ENCODE results near the gene ESAM. TPM values are rescaled to one million over a fixed set of nuclear protein-coding genes. Genes with fewer than 3 reads are reported as not detected.

The ESAM gene
- total and polyA plus RNA-seq, 4 donors = 4.0 to 15.6 (median 9.9) TPM

DNA sequence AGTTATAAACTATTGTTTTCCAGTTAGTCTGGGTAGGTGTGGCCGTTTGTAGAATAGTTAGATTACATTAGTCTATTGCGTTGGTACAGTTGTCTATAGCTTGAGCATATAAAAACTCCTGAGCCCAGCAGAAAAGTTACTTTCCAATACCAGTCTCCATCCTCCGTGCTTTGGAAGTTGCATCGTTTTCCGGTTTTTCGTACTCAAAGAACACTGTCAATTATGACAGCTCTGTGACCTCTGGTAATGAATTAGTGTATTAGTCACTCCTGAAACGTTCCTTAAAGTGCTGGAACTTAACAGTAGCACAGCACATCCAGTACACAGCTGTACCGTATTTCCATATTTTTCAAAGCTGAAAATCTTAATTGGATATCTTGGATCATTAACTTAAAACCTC lies 38.9 kb upstream of the ESAM start:
- no peak for DNase-seq (ENCODE audit: low spot score)
- WGBS = 18% methylated on average over 8 of the region's 8 CpGs
- no peaks in the 10 kb centered on the region for H3K27me3 ChIP-seq (ENCODE audit: control insufficient read depth in 4 of 4, insufficient read depth in 4 of 4, low read length in 3 of 4)
- peaks cover 4 to 21% (median 15%) of the 10 kb centered on the region in 4 donors for H3K4me1 ChIP-seq (ENCODE audit: control insufficient read depth in 4 of 4, insufficient read depth in 4 of 4, low read length in 3 of 4)
- H3K27ac ChIP-seq (ENCODE audit: low read depth in 1 of 2, low read length in 2 of 2) = peak overlapping the region; percentile 88 to 97
- peak overlapping the region; percentile 78 to 100 (median 79) for H3K4me3 ChIP-seq (ENCODE audit: low read depth in 1 of 3, low read length in 3 of 3)
- peak overlapping the region; percentile 72 to 92 for H3K9ac ChIP-seq (ENCODE audit: low read depth in 1 of 2, low read length in 2 of 2)
- no peaks in the 10 kb centered on the region for H3K9me3 ChIP-seq (ENCODE audit: control insufficient read depth in 4 of 4, low read length in 3 of 4)
- TF ChIP-seq EGR1 (IDR thresholded peaks at IDR 0.05; ENCODE audit: low read depth in 2 of 2) = peak in 1 of 2 donors; percentile 7
- TF ChIP-seq RAD21 (IDR thresholded peaks at IDR 0.05) = no peak
- H3K36me3 ChIP-seq (ENCODE audit: control insufficient read depth in 4 of 4, insufficient read depth in 3 of 4, low read depth in 1 of 4, low read length in 3 of 4) = peaks cover 0 to 5% (median 1%) of the 10 kb centered on the region in 4 donors

DNA sequence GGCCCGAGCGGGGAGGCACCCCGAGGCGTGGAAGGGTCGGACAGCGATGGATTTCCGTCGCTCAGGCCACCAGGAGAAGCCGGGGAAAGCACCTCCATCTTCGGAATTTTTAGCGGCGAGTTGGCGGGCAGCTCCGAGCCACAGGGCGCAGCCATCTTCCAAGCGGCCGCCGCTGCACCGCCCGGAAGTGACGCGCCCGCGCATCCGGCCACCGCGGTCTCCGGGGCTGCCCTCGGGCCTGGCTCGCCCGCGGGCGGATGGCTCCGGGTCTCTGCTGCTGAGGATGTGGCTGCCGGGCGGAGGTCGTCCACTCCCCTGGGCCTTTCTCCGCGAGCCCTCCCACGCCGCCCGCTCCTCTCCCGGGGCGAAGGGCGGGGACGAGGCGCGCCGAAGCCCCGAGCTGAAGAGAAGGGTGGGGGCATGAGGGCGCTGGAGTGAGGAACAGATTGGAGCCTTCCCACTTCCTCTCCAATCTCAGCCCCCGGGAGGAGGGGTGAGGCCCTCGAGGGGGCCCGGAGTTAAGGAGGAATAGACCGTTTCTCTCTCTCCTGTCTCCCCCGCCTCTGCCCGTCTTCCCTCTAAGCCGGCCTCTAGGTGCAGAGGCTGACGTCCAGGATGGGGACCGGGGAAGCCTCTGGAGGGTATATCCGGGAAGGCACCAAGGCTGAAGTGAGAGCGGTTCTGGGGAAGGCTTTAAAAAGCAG lies 38.3 kb upstream of the ESAM start, which contains the start of gene MSANTD2:
Gene MSANTD2 (minus strand): TSS at position 181 of the 704 bp plus-strand sequence. CDS start 26 bp downstream, at position 155.
- TF ChIP-seq YY1 (IDR thresholded peaks at IDR 0.05) (peak; percentile 68), RXRA (IDR thresholded peaks at IDR 0.05) (no peak), GABPA (IDR thresholded peaks at IDR 0.05 in 1 of 2, conservative IDR thresholded peaks at IDR 0.05 in 1 of 2) (peak; percentile 53 to 85)
- Histone ChIP-seq H3K4me1 (ENCODE audit: control insufficient read depth in 4 of 4, insufficient read depth in 4 of 4, low read length in 3 of 4) (peaks cover 4 to 21% (median 15%) of the 10 kb centered on the region in 4 donors), H3K4me3 (ENCODE audit: low read depth in 1 of 3, low read length in 3 of 3) (peak within 1 kb of the TSS; percentile 78 to 100 (median 79)), H3K9me3 (ENCODE audit: control insufficient read depth in 4 of 4, low read length in 3 of 4) (no peaks in the 10 kb centered on the region), H3K27me3 (ENCODE audit: control insufficient read depth in 4 of 4, insufficient read depth in 4 of 4, low read length in 3 of 4) (no peaks in the 10 kb centered on the region), H3K9ac (ENCODE audit: low read depth in 1 of 2, low read length in 2 of 2) (peak within 1 kb of the TSS; percentile 72 to 92), H3K36me3 (ENCODE audit: control insufficient read depth in 4 of 4, insufficient read depth in 3 of 4, low read depth in 1 of 4, low read length in 3 of 4) (peaks cover 0 to 5% (median under 1%) of the 10 kb centered on the region in 4 donors), H3K27ac (ENCODE audit: low read depth in 1 of 2, low read length in 2 of 2) (peak within 1 kb of the TSS; percentile 88 to 97)
- WGBS = under 1% methylated on average over 62 of the region's 62 CpGs
- DNase-seq (ENCODE audit: low spot score) = peak; percentile 80

DNA sequence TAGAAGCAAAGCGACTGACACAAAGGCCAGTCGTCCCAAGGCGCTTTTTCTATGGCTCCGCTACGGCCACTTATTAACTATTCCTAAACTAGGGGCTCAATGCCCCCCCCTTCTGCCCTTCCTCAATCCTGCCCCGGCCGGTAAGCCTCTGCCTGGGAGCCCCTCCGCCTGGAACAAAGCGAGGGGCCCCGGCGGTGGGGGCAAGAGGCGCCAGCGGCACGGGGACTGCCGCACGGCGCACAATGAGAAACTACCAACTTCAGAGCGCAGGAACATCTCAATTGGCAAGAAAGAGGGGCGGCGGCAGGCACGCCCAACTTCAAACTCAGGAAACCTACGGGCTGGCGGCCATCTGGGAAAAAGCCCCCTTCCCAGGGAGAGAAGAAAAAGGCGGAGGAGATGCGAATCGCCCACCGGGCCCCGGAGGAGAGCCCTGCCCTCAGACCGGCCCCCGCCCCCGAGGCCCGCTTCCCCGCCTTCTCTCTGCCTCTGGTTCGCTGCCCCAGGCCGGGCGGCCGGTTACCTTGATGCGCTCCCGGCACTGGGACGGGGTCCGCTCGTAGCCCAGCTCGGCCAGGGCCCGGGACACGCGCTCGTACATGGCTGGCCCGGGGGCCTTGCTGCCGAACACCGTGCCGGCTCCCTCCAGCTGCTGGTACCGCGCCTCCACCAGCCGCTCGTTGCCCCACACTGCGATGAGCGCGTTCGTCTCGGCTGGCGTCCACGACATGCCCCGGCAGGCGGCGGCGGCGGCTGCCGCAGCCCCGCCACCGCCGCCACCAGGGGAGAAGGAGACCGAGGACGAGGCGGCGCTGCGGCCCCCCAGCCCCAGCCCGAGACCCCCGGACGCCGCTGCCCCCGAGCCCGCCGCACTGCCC lies 37.5 kb upstream of the ESAM start:
- H3K36me3 ChIP-seq (ENCODE audit: control insufficient read depth in 4 of 4, insufficient read depth in 3 of 4, low read depth in 1 of 4, low read length in 3 of 4) = peaks cover 0 to under 1% (median 0%) of the 10 kb centered on the region in 4 donors
- under 1% methylated on average over 83 of the region's 83 CpGs for WGBS

More for the DNA sequence above, 37.5 kb upstream of the ESAM start:
- H3K4me3 ChIP-seq (ENCODE audit: low read depth in 1 of 3, low read length in 3 of 3) = peak overlapping the region; percentile 78 to 100 (median 79)
- peak overlapping the region; percentile 29 to 53 for H3K9ac ChIP-seq (ENCODE audit: low read depth in 1 of 2, low read length in 2 of 2)
- H3K27me3 ChIP-seq (ENCODE audit: control insufficient read depth in 4 of 4, insufficient read depth in 4 of 4, low read length in 3 of 4) = no peaks in the 10 kb centered on the region
- TF ChIP-seq, protein P1, sequence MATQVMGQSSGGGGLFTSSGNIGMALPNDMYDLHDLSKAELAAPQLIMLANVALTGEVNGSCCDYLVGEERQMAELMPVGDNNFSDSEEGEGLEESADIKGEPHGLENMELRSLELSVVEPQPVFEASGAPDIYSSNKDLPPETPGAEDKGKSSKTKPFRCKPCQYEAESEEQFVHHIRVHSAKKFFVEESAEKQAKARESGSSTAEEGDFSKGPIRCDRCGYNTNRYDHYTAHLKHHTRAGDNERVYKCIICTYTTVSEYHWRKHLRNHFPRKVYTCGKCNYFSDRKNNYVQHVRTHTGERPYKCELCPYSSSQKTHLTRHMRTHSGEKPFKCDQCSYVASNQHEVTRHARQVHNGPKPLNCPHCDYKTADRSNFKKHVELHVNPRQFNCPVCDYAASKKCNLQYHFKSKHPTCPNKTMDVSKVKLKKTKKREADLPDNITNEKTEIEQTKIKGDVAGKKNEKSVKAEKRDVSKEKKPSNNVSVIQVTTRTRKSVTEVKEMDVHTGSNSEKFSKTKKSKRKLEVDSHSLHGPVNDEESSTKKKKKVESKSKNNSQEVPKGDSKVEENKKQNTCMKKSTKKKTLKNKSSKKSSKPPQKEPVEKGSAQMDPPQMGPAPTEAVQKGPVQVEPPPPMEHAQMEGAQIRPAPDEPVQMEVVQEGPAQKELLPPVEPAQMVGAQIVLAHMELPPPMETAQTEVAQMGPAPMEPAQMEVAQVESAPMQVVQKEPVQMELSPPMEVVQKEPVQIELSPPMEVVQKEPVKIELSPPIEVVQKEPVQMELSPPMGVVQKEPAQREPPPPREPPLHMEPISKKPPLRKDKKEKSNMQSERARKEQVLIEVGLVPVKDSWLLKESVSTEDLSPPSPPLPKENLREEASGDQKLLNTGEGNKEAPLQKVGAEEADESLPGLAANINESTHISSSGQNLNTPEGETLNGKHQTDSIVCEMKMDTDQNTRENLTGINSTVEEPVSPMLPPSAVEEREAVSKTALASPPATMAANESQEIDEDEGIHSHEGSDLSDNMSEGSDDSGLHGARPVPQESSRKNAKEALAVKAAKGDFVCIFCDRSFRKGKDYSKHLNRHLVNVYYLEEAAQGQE (IDR thresholded peaks at IDR 0.05) = no peak
- no peak for TF ChIP-seq RXRA (IDR thresholded peaks at IDR 0.05)
- TF ChIP-seq NR2F2 (IDR thresholded peaks at IDR 0.05) = no peak
- no peak for TF ChIP-seq HNF4A (conservative IDR thresholded peaks at IDR 0.05)
- no peak for TF ChIP-seq FOXA2 (IDR thresholded peaks at IDR 0.05)
- TF ChIP-seq, protein P2, sequence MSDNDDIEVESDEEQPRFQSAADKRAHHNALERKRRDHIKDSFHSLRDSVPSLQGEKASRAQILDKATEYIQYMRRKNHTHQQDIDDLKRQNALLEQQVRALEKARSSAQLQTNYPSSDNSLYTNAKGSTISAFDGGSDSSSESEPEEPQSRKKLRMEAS (IDR thresholded peaks at IDR 0.05) = no peak
- TF ChIP-seq, protein P3, sequence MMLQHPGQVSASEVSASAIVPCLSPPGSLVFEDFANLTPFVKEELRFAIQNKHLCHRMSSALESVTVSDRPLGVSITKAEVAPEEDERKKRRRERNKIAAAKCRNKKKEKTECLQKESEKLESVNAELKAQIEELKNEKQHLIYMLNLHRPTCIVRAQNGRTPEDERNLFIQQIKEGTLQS (IDR thresholded peaks at IDR 0.05) = no peak
- TF ChIP-seq, protein P4, sequence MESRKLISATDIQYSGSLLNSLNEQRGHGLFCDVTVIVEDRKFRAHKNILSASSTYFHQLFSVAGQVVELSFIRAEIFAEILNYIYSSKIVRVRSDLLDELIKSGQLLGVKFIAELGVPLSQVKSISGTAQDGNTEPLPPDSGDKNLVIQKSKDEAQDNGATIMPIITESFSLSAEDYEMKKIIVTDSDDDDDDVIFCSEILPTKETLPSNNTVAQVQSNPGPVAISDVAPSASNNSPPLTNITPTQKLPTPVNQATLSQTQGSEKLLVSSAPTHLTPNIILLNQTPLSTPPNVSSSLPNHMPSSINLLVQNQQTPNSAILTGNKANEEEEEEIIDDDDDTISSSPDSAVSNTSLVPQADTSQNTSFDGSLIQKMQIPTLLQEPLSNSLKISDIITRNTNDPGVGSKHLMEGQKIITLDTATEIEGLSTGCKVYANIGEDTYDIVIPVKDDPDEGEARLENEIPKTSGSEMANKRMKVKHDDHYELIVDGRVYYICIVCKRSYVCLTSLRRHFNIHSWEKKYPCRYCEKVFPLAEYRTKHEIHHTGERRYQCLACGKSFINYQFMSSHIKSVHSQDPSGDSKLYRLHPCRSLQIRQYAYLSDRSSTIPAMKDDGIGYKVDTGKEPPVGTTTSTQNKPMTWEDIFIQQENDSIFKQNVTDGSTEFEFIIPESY (IDR thresholded peaks at IDR 0.05) = no peak
- no peak for TF ChIP-seq TAF1 (conservative IDR thresholded peaks at IDR 0.05)
- TF ChIP-seq, protein P5, sequence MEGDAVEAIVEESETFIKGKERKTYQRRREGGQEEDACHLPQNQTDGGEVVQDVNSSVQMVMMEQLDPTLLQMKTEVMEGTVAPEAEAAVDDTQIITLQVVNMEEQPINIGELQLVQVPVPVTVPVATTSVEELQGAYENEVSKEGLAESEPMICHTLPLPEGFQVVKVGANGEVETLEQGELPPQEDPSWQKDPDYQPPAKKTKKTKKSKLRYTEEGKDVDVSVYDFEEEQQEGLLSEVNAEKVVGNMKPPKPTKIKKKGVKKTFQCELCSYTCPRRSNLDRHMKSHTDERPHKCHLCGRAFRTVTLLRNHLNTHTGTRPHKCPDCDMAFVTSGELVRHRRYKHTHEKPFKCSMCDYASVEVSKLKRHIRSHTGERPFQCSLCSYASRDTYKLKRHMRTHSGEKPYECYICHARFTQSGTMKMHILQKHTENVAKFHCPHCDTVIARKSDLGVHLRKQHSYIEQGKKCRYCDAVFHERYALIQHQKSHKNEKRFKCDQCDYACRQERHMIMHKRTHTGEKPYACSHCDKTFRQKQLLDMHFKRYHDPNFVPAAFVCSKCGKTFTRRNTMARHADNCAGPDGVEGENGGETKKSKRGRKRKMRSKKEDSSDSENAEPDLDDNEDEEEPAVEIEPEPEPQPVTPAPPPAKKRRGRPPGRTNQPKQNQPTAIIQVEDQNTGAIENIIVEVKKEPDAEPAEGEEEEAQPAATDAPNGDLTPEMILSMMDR (IDR thresholded peaks at IDR 0.05; ENCODE audit: low read depth, low read length, missing input control) = no peak
- no peak for TF ChIP-seq EGR1 (IDR thresholded peaks at IDR 0.05; ENCODE audit: low read depth in 2 of 2)
- no peak for TF ChIP-seq YY1 (IDR thresholded peaks at IDR 0.05)
- TF ChIP-seq JUND (IDR thresholded peaks at IDR 0.05) = no peak
- TF ChIP-seq GABPA (IDR thresholded peaks at IDR 0.05 in 1 of 2, conservative IDR thresholded peaks at IDR 0.05 in 1 of 2) = no peak
- TF ChIP-seq RAD21 (IDR thresholded peaks at IDR 0.05) = no peak
- no peak for TF ChIP-seq FOXA1 (IDR thresholded peaks at IDR 0.05)
- TF ChIP-seq SP1 (IDR thresholded peaks at IDR 0.05) = no peak
- peak overlapping the region; percentile 88 to 97 for H3K27ac ChIP-seq (ENCODE audit: low read depth in 1 of 2, low read length in 2 of 2)
- peaks cover 4 to 21% (median 15%) of the 10 kb centered on the region in 4 donors for H3K4me1 ChIP-seq (ENCODE audit: control insufficient read depth in 4 of 4, insufficient read depth in 4 of 4, low read length in 3 of 4)
- DNase-seq (ENCODE audit: low spot score) = peak; percentile 49
- no peaks in the 10 kb centered on the region for H3K9me3 ChIP-seq (ENCODE audit: control insufficient read depth in 4 of 4, low read length in 3 of 4)

All from liver (tissue), 9 donors.